HG03045 (cell line): ENCODE results near the gene ZBTB39.
"Not testable (repeated sequence)": the region's sequence is repeated elsewhere in the genome, so short reads cannot be mapped to it uniquely, and the experiment has no call there.

ENCODE experiments used
- ATAC-seq: cut with Tn5 transposase; IDR thresholded peaks from one replicate; pipeline ENCODE4 v1.9.1; 2021; ENCODE audit warnings: mild to moderate bottlenecking, moderate library complexity; ENCODE audit not compliant: unreplicated experiment

Gene ZBTB39

GRCh38 chr12:57005980-57006808 is at the start of gene ZBTB39:
Gene ZBTB39, minus strand, starts transcription at chr12:57006546. Its CDS starts 1,629 bp downstream, at chr12:57004917.
- peak; percentile 67 for ATAC-seq

- no peak for ATAC-seq
Observed at GRCh38 chr12:57055824-57056223, 49.5 kb upstream of the ZBTB39 start.

GRCh38 chr12:57053901-57054300 is 47.6 kb upstream of the ZBTB39 start:
- ATAC-seq = not testable (repeated sequence)

GRCh38 chr12:57053146-57053545 is 46.8 kb upstream of the ZBTB39 start:
- ATAC-seq = not testable (repeated sequence)

- ATAC-seq = no peak
Observed at GRCh38 chr12:57051011-57051410, 44.7 kb upstream of the ZBTB39 start.

GRCh38 chr12:57049890-57050289 is 43.5 kb upstream of the ZBTB39 start, which contains the start of gene MYO1A:
Gene MYO1A, minus strand, starts transcription at chr12:57050129. Its CDS starts 1,806 bp downstream, at chr12:57048323.
- no peak for ATAC-seq

GRCh38 chr12:57049119-57049446 is 42.7 kb upstream of the ZBTB39 start:
- no peak for ATAC-seq

- ATAC-seq = no peak
Observed at GRCh38 chr12:57048423-57049118, 42.2 kb upstream of the ZBTB39 start.

- ATAC-seq = no peak
Observed at GRCh38 chr12:57047981-57048380, 41.6 kb upstream of the ZBTB39 start.

GRCh38 chr12:57046947-57047890 is 40.9 kb upstream of the ZBTB39 start:
- no peak for ATAC-seq

- ATAC-seq = no peak
Observed at GRCh38 chr12:57046086-57046791, 39.9 kb upstream of the ZBTB39 start.

- ATAC-seq = no peak
Observed at GRCh38 chr12:57044889-57045288, 38.5 kb upstream of the ZBTB39 start.

GRCh38 chr12:57044468-57044867 is 38.1 kb upstream of the ZBTB39 start:
- ATAC-seq = no peak

- ATAC-seq = no peak
Observed at GRCh38 chr12:57042695-57043094, 36.3 kb upstream of the ZBTB39 start.

GRCh38 chr12:57040750-57041149 is 34.4 kb upstream of the ZBTB39 start:
- no peak for ATAC-seq

- no peak for ATAC-seq
Observed at GRCh38 chr12:57040211-57040610, 33.9 kb upstream of the ZBTB39 start.

GRCh38 chr12:57039016-57039798 is 32.9 kb upstream of the ZBTB39 start:
- ATAC-seq = no peak

GRCh38 chr12:57037264-57037663 is 30.9 kb upstream of the ZBTB39 start:
- no peak for ATAC-seq

GRCh38 chr12:57033431-57033830 is 27.1 kb upstream of the ZBTB39 start:
- ATAC-seq = no peak

- ATAC-seq = no peak
Observed at GRCh38 chr12:57031789-57032188, 25.4 kb upstream of the ZBTB39 start.
